Fibroblast of pulmonary artery (primary cell): ENCODE data around the gene CCL5.

Source experiments
- DNase-seq: peaks from one replicate; pipeline ENCODE4 v3.0.0-alpha.2; 2010; ENCODE audit warnings: low read depth
- H3K4me3 ChIP-seq: replicated peaks from 2 replicates; pipeline ENCODE4 v1.5.1; 2011; ENCODE audit warnings: low read depth, mild to moderate bottlenecking, control low read depth, low read length, moderate library complexity
- CTCF ChIP-seq: IDR thresholded peaks from 2 replicates; pipeline ENCODE4 v1.5.1; 2011; ENCODE audit warnings: mild to moderate bottlenecking, control low read depth, low read length, inconsistent platforms; ENCODE audit errors: missing control alignments

Gene CCL5

DNA sequence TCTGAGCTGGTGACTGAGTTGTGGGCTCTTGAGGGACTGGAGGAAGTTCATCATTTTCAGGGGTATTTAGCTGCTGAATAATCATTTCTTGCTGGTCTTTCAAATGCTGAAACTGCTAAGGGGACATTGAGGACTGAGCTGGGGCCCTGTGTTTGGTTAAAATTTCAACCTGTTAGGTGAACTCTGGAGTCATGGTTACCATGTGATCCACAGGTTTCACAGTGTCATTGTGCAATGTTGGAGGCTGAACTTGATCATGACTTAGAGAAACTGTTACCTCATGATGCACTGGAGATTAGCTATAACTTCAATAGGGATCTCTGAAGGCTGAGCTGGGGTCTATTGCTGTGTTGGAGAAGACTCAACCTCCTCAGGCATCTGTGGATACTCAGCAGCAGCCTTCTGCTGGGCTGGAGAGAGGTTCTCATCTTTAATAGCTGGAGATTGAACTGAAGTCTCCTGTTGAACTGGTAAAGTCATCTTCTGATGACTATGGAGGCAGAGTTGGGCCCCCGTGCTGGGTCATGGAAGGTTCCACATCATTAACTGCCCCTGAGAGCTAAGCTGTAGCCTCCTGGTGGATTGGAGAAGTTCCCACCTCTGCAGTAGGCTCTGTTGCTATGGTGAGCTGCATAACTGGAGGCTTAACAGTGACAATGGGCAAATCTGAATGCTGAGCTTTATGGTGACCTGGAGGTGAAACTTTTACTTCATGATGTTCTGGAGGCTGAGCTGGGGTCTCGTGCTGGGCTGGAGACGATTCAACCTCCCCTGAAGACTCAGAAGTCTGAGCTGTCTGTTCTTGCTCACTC, 35.2 kb upstream of the CCL5 start:
- no peak for TF ChIP-seq CTCF
- no peak for DNase-seq
- H3K4me3 ChIP-seq: no peak overlapping the region

GRCh38 chr17:35914354-35914753, 34.2 kb upstream of the CCL5 start:
- no peak for TF ChIP-seq CTCF
- no peak for DNase-seq
- H3K4me3 ChIP-seq: no peak overlapping the region

GRCh38 chr17:35913609-35914008, 33.4 kb upstream of the CCL5 start:
- H3K4me3 ChIP-seq: no peak overlapping the region
- DNase-seq: no peak
- TF ChIP-seq CTCF: no peak

- DNase-seq: no peak
- H3K4me3 ChIP-seq: no peak overlapping the region
- no peak for TF ChIP-seq CTCF
Observed at GRCh38 chr17:35912942-35913341, 32.8 kb upstream of the CCL5 start.

DNA sequence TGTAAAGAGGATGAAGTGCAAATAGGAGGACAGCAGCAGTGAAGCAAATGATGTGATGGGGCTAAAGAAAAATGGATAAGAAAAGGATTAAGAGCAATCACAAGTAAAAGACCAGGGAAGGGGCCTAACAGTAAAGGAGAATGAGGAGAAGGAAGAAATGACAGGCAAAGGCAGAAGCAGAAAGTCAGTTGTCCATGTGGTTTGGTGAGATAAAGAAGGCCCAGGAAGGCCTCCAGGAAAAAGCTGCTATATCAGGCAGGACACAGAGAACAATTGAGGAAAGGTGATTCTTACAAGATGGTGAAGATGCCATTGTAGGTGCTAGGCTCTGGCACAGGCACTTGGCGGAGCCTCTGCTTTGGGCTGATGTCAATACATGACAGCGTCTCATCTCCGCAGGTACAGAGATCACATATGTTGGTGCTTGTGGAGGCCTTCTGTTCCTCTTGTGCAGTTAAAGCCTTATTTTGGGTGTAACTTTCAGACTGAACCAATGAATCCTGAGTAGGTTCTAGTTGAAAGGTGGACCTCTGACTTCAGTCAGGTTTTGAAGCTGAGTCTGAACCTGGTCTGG, 32.3 kb upstream of the CCL5 start:
- DNase-seq: no peak
- no peak overlapping the region for H3K4me3 ChIP-seq
- TF ChIP-seq CTCF: no peak

DNA sequence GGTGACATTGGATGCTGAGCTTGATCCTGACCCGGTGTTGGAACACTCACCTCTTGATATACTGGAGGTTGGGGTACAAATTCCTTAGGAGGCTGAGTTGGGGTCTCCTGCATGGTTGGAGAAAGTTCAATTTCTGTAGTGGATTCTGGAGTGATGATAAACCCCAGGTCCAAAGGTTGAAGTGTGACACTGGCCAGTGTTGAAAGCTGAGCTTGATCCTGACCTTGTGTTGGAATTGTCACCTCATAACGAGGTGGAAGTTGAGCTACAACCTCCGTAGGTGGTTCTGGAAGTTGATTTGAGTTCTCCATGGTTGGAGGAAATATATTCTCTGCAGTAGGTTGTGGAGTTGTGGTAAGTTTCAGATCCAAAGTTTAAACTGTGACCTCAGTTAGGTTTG, 29.2 kb upstream of the CCL5 start:
- no peak for DNase-seq
- no peak overlapping the region for H3K4me3 ChIP-seq
- TF ChIP-seq CTCF: no peak

DNA sequence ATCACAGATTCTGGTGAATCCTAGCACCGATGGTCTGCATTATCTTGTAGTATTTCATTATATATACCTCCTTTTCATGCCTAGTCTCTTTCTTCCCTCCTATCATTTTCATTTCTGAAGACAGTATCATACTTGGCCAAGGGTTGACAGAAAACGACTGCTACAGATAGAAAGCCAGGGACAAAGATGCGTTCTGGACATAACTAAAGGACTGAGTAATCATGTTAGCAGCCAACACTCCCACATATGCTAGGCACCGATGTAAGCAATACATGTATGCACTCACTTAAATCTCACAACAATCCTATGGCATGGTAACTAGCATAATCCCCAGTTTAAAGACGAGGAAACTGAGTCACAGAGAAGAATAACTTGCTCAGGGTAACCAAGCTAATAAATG, 27.5 kb upstream of the CCL5 start:
- peak; percentile 56 for DNase-seq
- H3K4me3 ChIP-seq: no peak overlapping the region
- TF ChIP-seq CTCF: no peak
